ENCODE measurements around the gene ULBP2.
"Not testable (repeated sequence)": the region's sequence is repeated elsewhere in the genome, so short reads cannot be mapped to it uniquely, and the experiment has no call there.

Gene ULBP2

DNA sequence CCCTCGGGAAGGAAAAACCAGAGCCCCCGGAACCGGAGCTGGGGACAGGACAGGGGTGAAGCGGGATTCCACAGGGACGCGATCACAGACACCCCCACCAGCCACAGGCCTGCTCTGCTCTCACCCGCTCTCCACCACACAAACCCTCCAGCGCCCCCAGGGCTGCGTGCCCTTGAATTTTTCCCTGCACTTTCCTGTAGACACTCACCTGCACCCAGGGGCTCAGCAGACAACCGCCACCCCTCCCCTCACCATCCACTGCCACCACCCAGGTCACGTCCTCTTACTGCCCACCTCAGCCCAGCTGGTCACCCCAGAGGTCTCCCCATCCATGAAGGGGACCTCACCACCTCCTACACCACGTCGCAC lies 631 bp downstream of the ULBP2 start:
- H3K4me3 ChIP-seq (ENCODE audit: low read length) = peak overlapping the region; percentile 82
- no peak for DNase-seq (ENCODE audit: low read depth, low spot score)

DNA sequence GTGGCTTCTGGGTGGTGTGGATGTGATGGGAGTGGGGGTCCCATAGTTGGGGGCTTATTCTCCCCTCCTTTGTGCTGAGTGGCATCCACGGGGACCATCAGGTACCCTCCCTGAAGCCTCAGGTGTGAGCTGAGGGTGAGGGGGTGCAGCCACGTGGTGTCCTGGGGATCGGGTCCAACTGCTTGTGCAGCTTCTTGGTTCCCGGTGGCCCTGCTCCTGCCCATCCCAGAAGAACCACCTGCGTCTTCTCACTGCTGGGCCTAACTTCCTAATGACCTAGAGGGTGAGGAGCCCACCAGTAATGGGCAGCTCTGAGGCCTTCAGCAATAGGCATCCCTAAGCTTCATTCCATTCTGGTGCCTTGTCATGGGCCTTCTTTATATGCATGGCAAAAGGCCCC lies 1.5 kb downstream of the ULBP2 start:
- DNase-seq (ENCODE audit: low read depth, low spot score); H3K4me3 ChIP-seq (ENCODE audit: low read length): not testable (repeated sequence)

DNA sequence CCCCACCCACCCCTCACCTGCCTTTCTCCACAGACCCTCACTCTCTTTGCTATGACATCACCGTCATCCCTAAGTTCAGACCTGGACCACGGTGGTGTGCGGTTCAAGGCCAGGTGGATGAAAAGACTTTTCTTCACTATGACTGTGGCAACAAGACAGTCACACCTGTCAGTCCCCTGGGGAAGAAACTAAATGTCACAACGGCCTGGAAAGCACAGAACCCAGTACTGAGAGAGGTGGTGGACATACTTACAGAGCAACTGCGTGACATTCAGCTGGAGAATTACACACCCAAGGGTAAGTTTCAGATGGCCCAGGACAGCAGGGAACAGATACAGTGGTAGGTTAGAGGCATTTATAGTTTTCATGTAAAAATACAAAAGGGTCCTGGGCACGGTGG lies 3.5 kb downstream of the ULBP2 start:
- not testable (repeated sequence) for H3K4me3 ChIP-seq (ENCODE audit: low read length); DNase-seq (ENCODE audit: low read depth, low spot score)

DNA sequence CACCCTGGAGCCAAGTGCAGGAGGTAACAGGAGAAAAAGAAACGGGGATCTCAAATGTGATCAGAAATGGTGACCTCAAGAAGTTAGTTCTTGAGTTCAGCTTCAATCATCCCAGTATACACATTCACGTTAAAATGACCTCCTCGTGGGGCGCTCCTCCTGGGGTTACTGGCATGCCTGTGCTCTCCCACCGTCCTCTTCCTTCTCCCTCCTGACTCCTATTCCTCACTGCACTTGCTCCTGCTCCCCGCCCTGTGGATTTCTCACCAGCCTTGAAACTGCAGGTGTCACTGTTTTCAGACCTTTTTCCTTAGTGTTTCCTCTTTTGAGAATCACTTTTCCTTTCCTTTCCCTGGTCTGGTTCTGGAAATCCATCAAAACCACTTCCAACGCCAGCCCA lies 4.8 kb downstream of the ULBP2 start:
- not testable (repeated sequence) for H3K4me3 ChIP-seq (ENCODE audit: low read length); DNase-seq (ENCODE audit: low read depth, low spot score)

DNA sequence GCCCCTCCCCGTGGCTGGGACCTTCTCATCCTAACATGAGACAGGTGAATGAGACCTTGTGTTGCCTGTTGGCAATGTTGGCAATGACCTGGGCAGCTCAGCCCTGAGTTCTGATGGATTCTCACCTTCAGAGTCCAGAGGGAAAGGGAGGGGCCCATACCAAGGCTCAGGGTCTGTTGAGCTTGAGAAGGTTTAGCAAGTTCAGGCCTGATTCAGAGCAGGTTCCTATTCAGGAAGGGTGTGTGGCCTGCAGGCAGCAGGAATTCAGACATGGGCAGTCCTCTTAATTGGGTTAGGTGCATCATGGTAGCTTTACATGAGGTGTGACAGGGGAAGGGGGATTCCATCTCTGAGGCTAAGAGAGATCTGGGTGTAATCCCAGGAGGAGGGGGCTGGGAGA lies 5.7 kb downstream of the ULBP2 start:
- not testable (repeated sequence) for DNase-seq (ENCODE audit: low read depth, low spot score)

DNA sequence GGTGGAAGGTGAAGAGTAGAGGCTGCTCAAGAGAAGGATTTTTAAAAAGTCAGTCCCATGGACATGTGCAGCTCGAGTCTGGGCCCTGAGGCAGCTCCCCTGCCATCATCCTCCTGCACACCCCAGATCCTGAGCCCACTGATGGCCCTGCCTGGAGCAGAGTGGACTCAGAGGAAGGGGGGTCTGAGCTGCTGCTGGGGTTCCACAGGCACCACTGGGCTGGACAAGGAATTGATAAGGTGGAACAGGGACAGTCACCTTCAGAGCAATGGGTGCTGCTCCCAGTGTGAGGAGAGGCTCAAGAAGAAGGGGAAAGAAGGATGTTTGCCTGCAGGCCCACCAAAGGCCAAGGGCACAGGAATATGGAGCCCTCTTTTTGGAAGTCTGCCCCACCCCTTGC lies 6.2 kb downstream of the ULBP2 start:
- no peak overlapping the region for H3K4me3 ChIP-seq (ENCODE audit: low read length)
- no peak for DNase-seq (ENCODE audit: low read depth, low spot score)

More for the DNA sequence above, 5.7 kb downstream of the ULBP2 start:
- H3K4me3 ChIP-seq (ENCODE audit: low read length) = not testable (repeated sequence)

DNA sequence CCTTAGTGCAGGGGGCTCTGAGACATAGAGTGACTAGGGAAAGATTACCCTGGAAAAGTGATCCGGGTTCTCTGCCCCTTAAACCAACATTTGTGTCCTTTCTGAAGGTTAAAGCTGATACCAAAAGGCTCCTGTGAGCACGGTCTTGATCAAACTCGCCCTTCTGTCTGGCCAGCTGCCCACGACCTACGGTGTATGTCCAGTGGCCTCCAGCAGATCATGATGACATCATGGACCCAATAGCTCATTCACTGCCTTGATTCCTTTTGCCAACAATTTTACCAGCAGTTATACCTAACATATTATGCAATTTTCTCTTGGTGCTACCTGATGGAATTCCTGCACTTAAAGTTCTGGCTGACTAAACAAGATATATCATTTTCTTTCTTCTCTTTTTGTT lies 6.8 kb downstream of the ULBP2 start:
- H3K4me3 ChIP-seq (ENCODE audit: low read length) = no peak overlapping the region
- DNase-seq (ENCODE audit: low read depth, low spot score) = no peak

DNA sequence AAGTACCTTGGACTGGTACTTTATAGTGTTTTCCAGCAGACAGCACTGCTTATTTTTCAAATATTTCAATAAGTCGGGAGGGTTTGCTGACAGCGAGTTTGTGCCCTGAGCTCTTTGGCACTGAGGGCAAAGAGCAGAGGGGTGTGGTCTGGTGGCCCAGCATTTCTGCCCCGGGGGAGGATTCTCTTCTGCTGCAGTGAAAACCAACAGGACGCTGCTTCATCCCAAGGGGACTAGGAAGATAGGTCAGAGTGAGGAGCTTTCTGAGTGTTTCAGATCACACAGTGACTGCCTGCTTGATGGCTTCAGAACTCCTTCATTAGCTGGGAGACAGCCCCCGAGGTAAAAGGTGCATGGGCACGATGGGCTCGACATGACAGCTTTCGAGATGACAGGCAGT lies 8.6 kb downstream of the ULBP2 start:
- DNase-seq (ENCODE audit: low read depth, low spot score) = no peak
- no peak overlapping the region for H3K4me3 ChIP-seq (ENCODE audit: low read length)

DNA sequence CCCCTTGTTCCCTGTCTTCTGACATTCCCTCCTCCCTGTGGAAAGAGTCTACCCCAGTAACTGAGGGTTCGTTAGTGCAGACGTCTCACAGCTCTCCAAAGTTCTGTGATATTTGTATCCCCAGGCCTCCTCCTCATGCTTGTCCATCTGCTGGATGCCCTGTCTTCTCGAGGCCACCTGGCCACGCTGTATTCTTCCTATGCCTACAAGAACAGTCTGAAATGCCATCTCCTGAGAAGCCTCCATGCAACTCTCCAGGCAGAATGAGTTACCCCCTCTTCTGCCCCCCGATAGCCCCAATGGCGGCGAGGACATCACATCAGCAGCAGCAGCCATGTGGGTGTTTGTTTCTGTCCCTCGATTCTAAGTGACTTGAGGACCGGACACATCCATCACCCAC lies 9.3 kb downstream of the ULBP2 start:
- no peak overlapping the region for H3K4me3 ChIP-seq (ENCODE audit: low read length)
- no peak for DNase-seq (ENCODE audit: low read depth, low spot score)

DNA sequence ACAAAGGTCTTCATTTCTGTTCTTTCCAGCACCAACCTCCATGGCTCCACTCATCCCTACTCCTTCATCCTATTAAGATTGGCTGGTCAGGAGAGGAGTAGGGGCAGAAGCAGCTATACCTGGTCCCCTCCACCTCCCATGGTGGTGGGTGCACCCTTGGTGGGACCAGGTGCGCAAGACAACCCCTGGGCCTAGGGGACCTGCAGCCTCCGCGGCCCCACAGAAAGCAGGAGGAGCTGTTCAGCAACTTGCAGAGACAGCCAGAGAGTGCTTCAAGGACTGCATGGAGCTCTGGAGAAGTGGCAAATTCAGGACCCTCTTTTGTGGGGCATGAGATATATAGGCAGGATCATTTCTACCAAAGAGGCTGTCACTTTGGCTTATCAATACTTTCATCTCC lies 9.8 kb downstream of the ULBP2 start:
- DNase-seq (ENCODE audit: low read depth, low spot score) = no peak
- no peak overlapping the region for H3K4me3 ChIP-seq (ENCODE audit: low read length)

DNA sequence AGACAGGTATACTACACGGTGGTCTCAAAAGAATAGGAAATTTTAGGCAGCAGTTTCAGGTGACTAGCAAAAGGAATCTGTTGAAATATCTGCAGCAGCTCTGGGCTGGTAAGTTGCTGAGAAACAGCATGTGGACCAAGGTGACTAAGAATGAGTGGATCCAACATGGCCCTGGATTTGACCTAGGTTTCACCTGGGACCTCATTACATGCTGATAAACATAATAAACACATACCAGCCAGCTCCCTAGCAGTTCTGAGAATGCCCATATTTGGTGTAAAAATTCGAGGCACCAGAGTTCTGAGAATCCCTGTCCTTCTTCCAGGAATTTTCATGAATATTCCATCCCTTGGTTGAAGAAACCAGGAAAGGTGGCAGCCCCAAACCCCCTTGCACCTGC lies 11.6 kb downstream of the ULBP2 start:
- not testable (repeated sequence) for H3K4me3 ChIP-seq (ENCODE audit: low read length); DNase-seq (ENCODE audit: low read depth, low spot score)

DNA sequence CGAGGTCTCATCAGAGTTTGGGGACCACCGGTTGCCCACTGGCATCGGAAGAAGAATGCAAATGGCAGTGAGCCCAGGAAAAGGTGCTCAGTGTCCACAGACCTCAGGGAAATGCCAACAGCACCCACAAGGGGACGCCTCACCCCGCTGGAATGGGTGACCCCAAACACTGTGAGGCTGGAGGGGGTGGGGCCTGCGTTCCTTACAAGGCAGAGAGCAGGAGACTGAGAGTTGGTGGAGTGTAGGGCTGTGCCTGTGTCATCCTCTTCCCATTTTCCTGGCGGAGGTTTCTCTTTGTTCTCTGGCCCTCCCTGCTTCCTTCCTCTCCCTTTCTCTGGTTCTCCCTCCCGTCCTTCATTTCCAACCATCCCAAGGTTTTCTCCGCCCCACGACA lies 12.1 kb downstream of the ULBP2 start:
- H3K4me3 ChIP-seq (ENCODE audit: low read length); DNase-seq (ENCODE audit: low read depth, low spot score): not testable (repeated sequence)

DNA sequence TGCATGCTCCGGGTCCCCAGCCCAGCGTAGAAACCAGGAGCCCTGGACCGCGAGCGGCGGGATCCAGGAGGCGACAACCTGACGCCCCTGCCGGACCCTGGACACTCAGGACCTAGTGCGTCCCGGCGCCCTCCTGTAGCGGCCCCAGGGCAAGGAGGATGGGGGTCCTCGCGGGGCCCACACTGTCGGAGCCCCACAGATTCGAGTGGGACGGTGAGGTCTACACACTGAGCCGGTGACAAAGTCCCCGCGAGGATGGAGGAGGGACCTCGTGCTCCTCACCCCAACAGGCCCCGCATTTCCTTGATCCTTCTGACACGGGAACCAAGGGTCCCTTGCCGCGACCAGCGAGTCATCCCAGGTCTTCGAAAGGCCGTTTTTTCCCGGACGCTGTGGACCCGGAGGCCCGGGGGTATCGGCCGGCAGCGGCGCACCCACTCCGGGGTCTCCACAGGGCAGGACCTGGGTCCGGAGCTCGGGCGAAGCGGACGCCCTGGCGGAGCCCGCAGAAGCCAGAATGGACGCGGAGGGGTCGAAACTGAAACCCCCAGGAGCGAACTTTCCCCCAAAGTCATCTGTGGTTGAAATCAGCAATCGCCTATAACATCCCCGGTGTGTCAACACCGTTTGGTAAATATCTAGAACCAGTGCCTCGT lies 12.6 kb downstream of the ULBP2 start:
- not testable (repeated sequence) for H3K4me3 ChIP-seq (ENCODE audit: low read length); DNase-seq (ENCODE audit: low read depth, low spot score)

DNA sequence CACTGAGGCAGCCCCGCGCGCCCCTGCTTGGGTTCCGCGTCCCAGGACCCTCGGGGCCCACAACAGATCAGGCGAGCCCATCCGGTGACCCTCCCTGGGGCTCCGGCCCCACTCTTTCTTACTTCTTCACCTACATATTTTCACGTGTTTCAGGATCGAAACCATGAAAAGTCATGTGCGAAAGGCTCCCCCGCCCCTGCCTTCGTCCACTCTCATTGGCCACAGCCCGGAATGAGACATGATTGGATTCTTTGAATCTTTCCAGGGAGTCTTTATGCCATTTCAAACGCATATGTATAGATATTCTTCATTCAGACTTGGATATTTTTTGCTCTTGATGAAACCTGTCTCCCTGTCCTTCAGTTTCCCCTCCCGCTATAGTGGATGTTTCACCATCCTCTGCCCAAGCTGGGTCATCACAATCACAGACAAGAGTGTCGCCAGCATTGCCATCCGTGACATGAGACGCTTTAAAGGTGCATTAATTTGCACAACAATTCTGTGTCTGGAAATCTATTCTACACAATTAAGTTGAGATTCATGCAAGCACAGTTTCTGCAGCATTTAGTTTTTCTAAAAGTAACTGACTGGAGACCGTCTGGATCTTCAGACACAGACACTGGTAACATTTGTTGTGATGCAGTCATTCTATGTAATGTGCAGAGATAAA lies 13.3 kb downstream of the ULBP2 start:
- not testable (repeated sequence) for H3K4me3 ChIP-seq (ENCODE audit: low read length); DNase-seq (ENCODE audit: low read depth, low spot score)

DNA sequence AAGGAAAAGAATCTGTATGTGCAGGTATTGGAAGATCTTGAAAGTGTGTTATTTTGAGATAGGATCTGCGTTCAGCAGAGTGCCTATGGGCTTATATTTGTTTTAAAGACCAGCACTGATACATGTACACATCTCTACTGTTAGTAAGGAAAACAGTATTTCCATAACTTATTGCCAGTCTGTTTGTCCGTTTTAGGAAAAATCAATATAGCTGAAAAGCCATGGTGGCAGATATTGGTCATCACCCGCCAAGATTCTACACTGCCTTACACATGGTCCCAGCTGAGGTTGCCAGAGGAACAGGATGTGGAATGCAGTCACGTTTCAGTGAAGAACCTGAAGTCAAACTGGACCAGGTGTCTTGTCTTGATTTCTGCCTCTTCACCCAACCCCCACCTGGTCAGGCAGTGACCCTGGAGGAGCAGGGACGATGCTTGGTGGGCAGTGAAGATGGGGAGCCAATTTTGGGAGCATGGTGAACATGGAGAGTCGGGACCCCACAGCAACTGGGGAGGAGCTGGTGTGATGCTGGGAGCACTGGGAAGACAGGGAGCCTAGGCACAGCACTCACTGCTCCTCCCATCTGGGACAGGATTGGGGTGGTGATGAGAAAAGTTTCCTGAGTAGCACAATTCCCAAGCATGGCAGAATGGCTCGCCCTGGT lies 14.0 kb downstream of the ULBP2 start:
- not testable (repeated sequence) for H3K4me3 ChIP-seq (ENCODE audit: low read length); DNase-seq (ENCODE audit: low read depth, low spot score)

DNA sequence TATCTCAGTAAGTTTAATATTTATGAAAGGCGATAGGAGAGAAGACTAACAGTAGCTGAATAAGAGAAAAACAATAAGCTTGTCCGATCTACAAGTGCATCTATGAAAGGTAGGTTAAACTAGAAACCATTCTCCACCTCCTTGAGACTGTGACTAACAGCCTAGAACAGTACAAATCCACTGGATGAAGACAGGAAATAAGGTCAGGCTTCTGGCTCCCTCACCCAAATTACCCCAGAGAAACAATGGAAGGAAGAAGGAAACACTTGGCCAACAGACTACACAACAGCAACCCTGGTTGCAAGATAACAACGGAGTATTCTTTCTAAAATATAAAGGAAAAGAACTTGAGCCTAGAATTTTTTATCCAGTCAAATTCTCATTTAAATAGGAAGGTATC lies 16.3 kb downstream of the ULBP2 start:
- not testable (repeated sequence) for H3K4me3 ChIP-seq (ENCODE audit: low read length); DNase-seq (ENCODE audit: low read depth, low spot score)

DNA sequence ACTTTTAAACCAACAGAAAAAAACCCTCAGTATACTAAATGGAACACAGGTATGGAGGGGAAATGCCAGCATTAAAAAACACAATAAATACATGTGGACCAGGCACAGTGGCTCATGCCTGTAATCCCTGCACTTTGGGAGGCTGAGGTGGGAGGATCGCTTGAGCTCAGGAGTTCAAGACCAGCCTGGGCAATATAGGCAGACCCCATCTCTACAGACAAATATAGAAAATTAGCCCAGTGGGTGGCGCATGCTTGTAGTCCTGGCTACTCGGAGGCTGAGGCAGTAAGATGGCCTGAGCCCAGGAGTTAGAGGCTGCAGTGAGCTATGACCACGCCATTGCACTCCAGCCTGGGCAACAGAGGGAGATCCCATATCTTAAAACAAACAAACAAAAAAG lies 18.0 kb downstream of the ULBP2 start:
- not testable (repeated sequence) for DNase-seq (ENCODE audit: low read depth, low spot score); H3K4me3 ChIP-seq (ENCODE audit: low read length)

DNA sequence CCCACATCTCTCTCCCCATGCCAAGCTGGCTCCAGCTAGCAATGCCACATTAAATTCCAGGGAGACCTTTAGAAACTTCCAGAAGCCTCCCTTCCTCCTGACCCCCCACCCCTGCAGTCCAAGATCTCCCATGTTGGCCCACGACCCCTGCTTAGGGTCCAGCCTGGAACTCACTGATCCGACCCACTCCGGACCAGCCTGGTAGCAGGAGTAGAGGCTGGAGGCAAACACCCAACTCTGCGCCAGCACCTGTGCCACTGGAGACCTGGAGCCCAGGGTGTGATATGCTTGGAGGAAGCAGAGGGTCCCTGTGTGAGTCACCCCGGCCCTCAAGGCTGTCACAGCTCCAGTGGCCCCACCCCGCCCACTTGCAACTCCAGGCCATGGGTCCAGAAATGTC lies 18.7 kb downstream of the ULBP2 start:
- no peak overlapping the region for H3K4me3 ChIP-seq (ENCODE audit: low read length)
- DNase-seq (ENCODE audit: low read depth, low spot score) = no peak

DNA sequence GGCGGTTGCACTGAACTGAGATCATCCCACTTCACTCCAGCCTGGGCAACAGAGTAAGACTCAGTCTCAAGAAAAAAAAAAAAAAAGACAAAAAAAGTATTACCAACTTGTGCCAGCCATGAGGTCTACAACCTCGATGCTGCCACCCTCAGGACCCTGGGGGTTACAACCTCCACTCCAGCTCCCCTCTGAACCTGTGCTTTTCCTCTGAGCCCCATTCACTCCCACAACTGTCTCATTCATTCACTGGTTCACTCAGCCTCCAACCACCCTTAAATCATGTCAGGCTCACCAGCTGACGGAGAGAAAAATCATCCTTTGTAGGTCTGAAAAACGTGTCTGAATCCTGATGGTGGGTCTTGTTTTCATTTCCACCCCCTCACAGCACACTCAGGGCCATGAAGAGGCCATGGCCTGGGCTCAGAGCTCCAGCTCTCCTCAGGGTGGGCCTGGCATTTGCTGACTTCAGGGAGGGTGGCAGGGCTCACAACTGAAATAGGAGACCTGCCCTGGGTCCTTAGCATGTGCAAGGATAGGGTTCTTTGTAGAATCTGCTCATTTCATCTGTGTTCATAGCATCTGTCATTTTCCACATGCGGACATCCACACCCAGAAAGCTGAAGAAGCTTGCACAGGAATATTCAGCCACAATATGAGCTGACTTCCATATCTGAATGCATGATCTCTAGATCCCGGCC lies 20.1 kb downstream of the ULBP2 start:
- peak; percentile 66 for DNase-seq (ENCODE audit: low read depth, low spot score)
- H3K4me3 ChIP-seq (ENCODE audit: low read length) = no peak overlapping the region
